Measurements from ENCODE around the gene NINL. TPM values are rescaled to one million over a fixed set of nuclear protein-coding genes. Genes with fewer than 3 reads are reported as not detected.
"Not testable (repeated sequence)": the region's sequence is repeated elsewhere in the genome, so short reads cannot be mapped to it uniquely, and the experiment has no call there.

NINL gene
- total RNA-seq, 1 donor from 2014 or later = 1.4 TPM

- peak; percentile 15 for DNase-seq (ENCODE audit: low spot score)
- intact Hi-C loops (cut with DNase I) = no loop called here
These were observed 74.1 kb downstream of the NINL start for GRCh38 chr20:25511183-25511582.

- intact Hi-C loops (cut with DNase I) = no loop called here
- DNase-seq (ENCODE audit: low spot score) = peak; percentile 17
These were observed 74.6 kb downstream of the NINL start for GRCh38 chr20:25510721-25511120.

DNA sequence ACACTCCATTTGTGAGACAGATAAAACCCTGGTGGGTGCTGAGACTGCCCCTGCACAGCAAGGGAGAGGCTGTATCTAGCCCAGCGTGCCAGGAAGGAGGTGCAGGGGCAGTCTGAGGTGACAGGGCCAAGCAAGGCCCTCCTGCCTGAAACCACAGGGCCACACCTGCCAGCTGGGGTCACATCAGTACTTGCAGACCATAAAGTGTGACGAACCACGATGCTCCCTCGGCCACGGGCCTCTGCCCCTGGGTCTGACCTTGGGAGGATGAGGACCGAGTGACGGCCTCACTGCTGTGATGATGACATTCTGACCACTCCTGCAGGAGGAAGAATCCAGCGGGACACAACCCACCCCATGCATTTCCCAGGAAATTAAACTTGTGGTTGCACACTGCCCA is 75.1 kb downstream of the NINL start:
- DNase-seq (ENCODE audit: low spot score) = peak; percentile 60
- intact Hi-C loops (cut with DNase I) = no loop called here

DNA sequence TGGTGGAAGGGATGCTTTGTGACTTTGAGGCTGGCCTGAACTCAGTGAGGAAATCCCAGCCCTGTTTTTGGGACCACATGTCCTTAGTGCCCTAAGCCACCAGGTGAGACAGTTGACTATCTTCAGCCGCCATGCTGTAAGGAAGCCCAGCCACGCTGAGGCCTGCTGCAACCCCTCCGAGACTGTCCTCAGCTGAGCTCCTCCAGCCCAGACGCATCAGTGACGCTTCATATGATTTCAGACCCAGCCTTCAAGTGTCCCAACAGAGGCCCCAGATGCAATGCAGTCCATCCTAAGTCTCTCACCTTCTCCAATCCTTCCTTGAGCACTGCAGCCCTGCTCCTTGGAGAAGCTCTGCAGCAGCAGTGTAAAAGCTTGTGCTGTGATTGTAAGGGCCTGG is 76.2 kb downstream of the NINL start:
- intact Hi-C loops (cut with DNase I) = no loop called here

GRCh38 chr20:25508083-25508770 is 77.1 kb downstream of the NINL start:
- intact Hi-C loops (cut with DNase I) = no loop called here
- peak; percentile 46 for DNase-seq (ENCODE audit: low spot score)

More for the DNA sequence above, 76.2 kb downstream of the NINL start:
- DNase-seq (ENCODE audit: low spot score) = peak; percentile 12

DNA sequence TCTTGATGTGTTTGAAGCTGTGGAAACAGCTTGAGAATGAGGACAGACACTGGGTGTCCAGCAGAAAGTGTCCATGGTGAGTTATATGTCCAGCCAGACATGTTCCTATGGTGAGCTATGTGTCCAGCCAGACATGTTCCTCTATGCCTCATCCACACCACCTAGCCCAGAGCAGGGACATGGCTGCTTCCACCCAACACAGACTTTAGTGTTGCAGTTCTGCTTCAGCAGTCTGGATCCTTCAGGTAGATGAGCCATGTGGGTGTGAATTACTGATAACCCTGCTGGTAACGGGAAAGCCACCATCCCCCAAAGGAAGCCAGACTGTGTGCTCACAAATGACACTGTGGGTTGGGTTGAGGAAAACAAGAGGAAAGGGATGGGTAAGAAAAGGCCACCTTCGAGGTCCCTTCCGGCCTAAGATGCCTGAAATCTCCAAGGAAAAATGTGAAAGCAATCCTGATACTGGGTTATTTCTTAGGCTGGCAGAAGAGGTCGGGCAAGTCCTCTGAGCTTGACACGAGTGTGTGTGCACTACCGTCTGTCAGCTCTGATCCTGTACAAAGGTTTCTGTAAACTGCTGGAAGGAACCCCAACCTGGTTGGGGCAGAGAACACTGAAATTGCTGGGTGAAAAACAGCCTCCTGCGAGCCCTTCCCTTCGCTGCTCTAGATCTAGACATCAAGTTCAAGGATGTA is 77.8 kb downstream of the NINL start:
- no peak for DNase-seq (ENCODE audit: low spot score)
- intact Hi-C loops (cut with DNase I) = no loop called here

GRCh38 chr20:25504366-25505135 is 80.8 kb downstream of the NINL start:
- intact Hi-C loops (cut with DNase I) = no loop called here
- DNase-seq (ENCODE audit: low spot score) = peak; percentile 58

DNA sequence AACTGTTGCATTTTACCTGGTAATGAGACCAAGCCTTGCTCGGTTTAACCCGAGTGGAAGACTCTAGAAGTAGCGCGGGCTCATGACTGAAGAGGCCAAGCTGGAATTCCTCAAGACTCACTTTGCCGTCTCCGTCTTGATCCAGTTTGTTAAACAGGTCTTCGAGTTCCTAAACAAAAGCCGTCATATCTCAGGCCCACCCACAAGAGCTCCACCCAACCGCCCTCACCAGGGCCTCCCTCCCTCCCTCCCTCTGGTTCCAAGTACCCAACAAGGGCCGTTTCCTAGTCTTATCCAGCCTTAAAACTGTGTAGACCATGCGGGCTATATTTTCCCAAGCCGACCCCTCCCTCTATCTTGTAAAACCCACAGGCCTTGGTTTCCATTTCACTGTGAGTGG is 81.4 kb downstream of the NINL start:
- intact Hi-C loops (cut with DNase I) = no loop called here
- DNase-seq (ENCODE audit: low spot score) = peak; percentile 62

GRCh38 chr20:25503051-25503639 is 82.2 kb downstream of the NINL start:
- intact Hi-C loops (cut with DNase I); DNase-seq (ENCODE audit: low spot score): not testable (repeated sequence)

- intact Hi-C loops (cut with DNase I) = no loop called here
These were observed 84.4 kb downstream of the NINL start for GRCh38 chr20:25500880-25501351.

GRCh38 chr20:25499855-25500434 is 85.4 kb downstream of the NINL start:
- intact Hi-C loops (cut with DNase I) = no loop called here
- DNase-seq (ENCODE audit: low spot score) = no peak

More at GRCh38 chr20:25500880-25501351, 84.4 kb downstream of the NINL start:
- DNase-seq (ENCODE audit: low spot score) = peak; percentile 60

GRCh38 chr20:25499031-25499430 is 86.3 kb downstream of the NINL start:
- DNase-seq (ENCODE audit: low spot score) = no peak
- intact Hi-C loops (cut with DNase I) = no loop called here

DNA sequence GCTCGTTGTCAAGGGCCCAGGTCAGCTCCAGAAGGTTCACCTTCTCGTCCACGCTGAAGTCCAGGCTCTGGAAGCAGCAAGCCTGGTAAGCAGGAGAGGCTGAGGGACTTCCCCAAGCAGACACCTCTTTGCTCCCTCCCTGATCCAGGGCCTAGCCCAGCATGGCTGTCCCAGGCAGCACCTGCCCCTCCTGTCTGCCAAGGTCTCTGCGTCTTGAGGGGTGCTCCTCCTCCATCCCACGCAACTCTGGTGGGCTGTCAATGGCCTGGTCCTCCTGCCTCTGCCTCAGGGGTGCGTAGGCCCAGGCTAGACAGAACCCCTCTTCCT is 87.1 kb downstream of the NINL start:
- intact Hi-C loops (cut with DNase I) = no loop called here
- no peak for DNase-seq (ENCODE audit: low spot score)

DNA sequence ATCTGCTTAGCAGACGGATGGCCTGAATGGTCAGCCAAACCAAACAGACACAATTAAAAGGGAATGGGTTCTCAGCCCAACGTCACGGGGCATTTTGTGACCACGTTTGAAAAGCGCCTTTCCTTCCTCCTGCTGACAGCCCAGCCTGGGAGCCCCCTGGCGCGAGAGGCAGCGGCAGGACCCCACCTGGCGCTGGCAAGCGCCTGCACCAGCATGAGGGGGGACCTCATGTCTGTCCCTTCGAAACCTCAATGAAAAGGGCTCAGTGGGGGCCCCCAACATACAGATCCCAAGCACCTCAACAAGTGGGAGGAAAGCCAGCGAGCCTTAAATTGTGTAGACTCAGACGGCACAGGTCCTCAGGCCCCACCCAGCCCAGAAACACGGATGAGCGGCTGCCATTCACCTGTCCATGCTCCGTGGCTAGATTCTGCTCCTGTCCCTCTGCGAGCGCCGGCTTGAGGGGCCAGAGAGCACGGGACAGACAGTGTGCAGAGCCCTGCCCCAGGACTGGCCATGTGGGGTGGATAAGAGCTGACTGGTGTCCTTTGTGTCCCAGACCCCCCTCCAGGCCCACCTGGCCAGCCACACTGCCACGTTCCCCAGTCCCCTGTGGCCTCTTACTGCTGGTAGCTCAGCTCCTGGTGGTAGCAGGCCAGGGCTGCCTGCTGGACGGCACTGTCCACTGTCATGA is 87.6 kb downstream of the NINL start:
- peak; percentile 56 for DNase-seq (ENCODE audit: low spot score)

GRCh38 chr20:25496968-25497401 is 88.3 kb downstream of the NINL start:
- peak; percentile 24 for DNase-seq (ENCODE audit: low spot score)
- intact Hi-C loops (cut with DNase I) = no loop called here

More for the DNA sequence above, 87.6 kb downstream of the NINL start:
- intact Hi-C loops (cut with DNase I) = no loop called here

- peak; percentile 35 for DNase-seq (ENCODE audit: low spot score)
- intact Hi-C loops (cut with DNase I) = no loop called here
These were observed 89.0 kb downstream of the NINL start for GRCh38 chr20:25496165-25496967.

DNA sequence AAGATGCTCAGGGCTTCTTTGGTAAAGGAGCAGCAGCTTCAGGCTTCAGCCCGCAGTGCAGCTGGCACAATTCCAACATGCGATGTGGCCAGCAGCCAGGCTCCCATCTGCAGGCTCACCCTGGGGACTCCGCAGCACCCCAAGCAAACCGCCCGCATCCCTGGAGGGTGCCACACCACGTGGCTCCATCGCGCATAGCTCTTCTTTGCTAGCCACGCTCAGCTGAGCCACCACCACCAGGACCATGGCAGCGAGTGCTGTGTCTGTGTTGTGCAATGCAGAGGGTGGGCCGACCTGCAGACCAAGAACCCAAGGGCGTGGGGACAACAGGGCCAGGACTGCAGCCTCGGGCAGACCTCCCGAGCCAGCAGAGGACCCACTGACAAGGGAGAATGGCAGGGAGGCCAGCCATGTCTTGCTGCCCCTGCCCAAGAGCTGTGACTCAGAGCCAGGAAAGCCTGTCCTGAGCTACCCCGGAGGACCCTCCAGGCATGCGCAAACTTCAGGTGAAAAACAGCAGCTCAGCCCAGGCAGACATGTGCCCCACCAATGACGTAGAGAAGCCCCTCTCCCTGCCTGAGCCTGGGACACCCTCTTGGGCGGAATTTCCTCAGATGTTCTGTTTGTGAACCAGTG is 90.0 kb downstream of the NINL start:
- no peak for DNase-seq (ENCODE audit: low spot score)
- intact Hi-C loops (cut with DNase I) = no loop called here
